Brain microvascular endothelial cell (primary cell): ENCODE data around the gene HHAT.
A peak's percentile ranks its signal among the peaks of the same experiment; 100 is the strongest.

Experiments
- DNase-seq: peaks from one replicate; pipeline ENCODE4 v3.0.0-alpha.2; 2020
- H3K27ac ChIP-seq: fragments of 250-450 bp; sonication (Bioruptor Pico); 2 replicates; pipeline ENCODE4 v1.5.1; 2020; ENCODE audit warnings: mild to moderate bottlenecking, moderate library complexity
- H3K27me3 ChIP-seq: fragments of 250-450 bp; sonication (Bioruptor Pico); replicated peaks from 2 replicates; pipeline ENCODE4 v1.5.1; 2020; ENCODE audit warnings: mild to moderate bottlenecking
- H3K36me3 ChIP-seq: fragments of 250-450 bp; sonication (Bioruptor Pico); replicated peaks from 2 replicates; pipeline ENCODE4 v1.5.1; 2020; ENCODE audit warnings: mild to moderate bottlenecking
- H3K4me3 ChIP-seq: 2 replicates; pipeline ENCODE4 v1.5.1; 2011; ENCODE audit warnings: low read depth, mild to moderate bottlenecking, control low read depth, low read length, moderate library complexity
- in situ Hi-C: cut with HindIII; loops from 2 replicates; pipeline ENCODE4 v1.10.0; 2017; ENCODE audit warnings: low sequenced_read_pairs, low pct_ligation_motif_present
- TF ChIP-seq, protein P1 (sequence below): IDR thresholded peaks from 2 replicates; pipeline ENCODE4 v1.5.1; 2011; ENCODE audit warnings: low read depth, mild to moderate bottlenecking, moderate library complexity, low read length, control low read depth, inconsistent platforms; ENCODE audit errors: missing control alignments

HHAT gene

DNA sequence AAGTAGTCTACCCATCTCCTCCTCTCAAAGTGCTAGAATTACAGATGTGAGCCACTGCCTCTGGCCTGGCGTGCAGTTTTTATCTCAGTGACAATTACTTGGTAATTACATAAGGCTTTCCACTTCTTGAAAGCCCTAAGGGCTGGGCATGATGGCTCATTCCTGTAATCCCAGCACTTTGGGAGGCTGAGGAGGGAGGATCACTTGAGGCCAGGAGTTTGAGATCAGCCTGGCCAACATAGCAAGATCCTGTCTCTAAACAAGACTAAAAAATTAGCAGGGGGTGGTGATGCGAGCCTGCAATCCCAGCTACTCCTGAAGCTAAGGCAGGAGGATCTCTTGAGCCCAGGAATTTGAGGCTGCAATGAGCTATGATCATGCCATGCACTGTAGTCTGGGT lies 7.7 kb downstream of the HHAT start:
- no peak overlapping the region for H3K4me3 ChIP-seq
- H3K27ac ChIP-seq: no peak overlapping the region
- in situ Hi-C loops: no loop called here
- H3K36me3 ChIP-seq: no peaks in the 10 kb centered on the region
- TF ChIP-seq, protein P1, sequence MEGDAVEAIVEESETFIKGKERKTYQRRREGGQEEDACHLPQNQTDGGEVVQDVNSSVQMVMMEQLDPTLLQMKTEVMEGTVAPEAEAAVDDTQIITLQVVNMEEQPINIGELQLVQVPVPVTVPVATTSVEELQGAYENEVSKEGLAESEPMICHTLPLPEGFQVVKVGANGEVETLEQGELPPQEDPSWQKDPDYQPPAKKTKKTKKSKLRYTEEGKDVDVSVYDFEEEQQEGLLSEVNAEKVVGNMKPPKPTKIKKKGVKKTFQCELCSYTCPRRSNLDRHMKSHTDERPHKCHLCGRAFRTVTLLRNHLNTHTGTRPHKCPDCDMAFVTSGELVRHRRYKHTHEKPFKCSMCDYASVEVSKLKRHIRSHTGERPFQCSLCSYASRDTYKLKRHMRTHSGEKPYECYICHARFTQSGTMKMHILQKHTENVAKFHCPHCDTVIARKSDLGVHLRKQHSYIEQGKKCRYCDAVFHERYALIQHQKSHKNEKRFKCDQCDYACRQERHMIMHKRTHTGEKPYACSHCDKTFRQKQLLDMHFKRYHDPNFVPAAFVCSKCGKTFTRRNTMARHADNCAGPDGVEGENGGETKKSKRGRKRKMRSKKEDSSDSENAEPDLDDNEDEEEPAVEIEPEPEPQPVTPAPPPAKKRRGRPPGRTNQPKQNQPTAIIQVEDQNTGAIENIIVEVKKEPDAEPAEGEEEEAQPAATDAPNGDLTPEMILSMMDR: no peak
- peaks cover 8% of the 10 kb centered on the region for H3K27me3 ChIP-seq
- DNase-seq: no peak

DNA sequence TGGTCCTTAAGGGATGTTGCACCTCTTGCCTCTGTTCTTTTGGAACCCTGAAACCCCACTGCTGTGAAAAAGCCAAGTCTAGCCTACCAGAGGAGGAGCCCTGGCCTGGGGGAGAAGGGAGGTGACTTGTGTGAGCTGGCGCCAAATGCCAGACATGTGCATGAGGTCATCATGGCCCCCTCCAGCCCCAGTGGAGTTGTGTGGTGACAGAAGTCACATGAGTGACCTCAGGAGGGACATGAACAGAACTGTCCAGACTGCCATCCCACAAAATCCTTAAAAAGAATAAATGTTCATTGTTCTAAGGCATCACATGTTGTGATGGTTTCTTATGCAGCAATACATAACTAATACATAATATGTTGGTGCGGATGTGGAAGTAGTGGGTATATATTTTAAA lies 10.8 kb downstream of the HHAT start:
- TF ChIP-seq, protein P1: no peak
- in situ Hi-C loops: no loop called here

DNA sequence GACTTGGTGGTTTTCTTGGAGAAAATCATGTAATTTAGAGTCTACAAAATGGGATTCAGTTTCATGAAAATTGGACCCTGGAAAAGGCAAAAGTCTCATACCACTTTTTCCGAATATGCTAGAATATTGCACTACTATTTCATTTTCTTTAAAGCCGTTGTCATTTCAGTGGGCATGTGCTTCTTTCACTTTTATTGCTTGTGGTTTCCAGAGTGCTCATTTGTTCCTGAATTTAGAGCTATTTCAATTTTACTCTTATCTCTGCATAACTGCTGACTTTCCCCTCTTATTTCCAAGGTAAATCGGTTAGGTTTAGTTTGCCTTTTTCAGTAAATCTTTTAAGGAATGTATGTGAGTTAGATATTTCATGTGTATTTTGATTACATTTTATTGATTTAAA lies 11.6 kb downstream of the HHAT start:
- DNase-seq: no peak
- H3K27ac ChIP-seq: no peak overlapping the region
- TF ChIP-seq, protein P1: no peak

More for the DNA sequence above, 10.8 kb downstream of the HHAT start:
- no peak for DNase-seq
- no peak overlapping the region for H3K4me3 ChIP-seq
- no peak overlapping the region for H3K27ac ChIP-seq
- peaks cover 3% of the 10 kb centered on the region for H3K27me3 ChIP-seq
- H3K36me3 ChIP-seq: no peaks in the 10 kb centered on the region

DNA sequence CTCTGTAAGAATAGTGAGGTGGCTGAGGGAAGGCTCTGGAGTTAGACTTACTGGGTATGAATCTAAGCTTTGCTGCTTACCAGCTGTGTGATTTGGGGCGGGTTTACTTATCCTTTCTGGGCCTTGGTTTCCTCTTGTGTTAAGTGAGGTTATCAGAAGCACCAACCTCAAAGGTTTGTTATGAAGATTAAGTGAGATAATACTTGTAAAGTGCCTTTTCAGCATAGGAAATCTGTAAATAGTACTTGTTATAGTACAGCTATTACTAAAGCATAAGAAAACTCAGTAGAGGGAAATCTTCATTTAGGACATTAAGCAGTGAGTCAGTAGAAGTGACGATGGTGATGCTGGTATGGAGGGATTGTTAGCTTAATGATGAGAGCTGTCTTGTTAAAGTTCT lies 12.1 kb downstream of the HHAT start:
- in situ Hi-C loops: no loop called here
- Histone ChIP-seq H3K36me3 (no peaks in the 10 kb centered on the region), H3K27ac (no peak overlapping the region), H3K27me3 (peaks cover 3% of the 10 kb centered on the region), H3K4me3 (no peak overlapping the region)
- DNase-seq: no peak
- TF ChIP-seq, protein P1: no peak

More for the DNA sequence above, 11.6 kb downstream of the HHAT start:
- Histone ChIP-seq H3K36me3 (no peaks in the 10 kb centered on the region), H3K4me3 (no peak overlapping the region), H3K27me3 (peaks cover 3% of the 10 kb centered on the region)
- in situ Hi-C loops: no loop called here

DNA sequence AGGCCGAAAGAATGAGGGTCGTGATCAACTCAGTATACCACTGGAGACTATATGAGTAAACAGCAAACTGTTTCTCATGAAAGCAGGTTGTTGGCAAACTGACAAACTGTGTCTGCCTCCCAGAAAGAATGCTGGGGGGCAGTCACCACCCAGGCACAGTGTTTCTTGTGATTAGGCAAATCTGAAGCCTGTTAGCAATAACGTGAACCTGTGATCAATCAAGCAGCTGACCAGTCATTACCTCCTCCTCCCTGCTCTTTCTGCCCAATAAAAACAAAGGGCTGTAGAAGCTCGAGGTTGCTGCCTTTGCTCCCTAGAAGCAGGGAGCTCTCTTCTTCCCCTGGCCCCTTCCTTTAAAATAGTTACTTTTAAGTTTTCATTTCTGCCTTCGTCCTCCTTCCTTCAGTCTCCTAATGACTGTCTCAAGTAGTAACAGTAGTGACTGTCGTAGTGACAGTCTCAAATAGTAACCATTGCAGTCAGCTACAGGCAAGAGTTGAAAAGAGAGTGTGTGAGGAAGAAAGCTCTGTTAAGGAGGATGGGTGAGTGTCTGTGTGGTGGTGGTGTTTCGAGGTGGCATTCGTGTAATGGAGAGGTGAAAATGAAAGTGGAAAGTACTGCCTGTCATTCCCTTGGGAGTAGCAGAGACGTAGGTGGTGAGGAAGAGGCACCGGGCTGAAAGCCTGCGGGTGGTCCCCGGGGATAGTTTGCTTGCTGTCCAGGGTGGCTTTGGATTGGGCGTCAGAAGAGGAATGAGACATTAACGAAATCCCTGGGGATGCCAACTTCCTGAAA lies 14.5 kb downstream of the HHAT start:
- Histone ChIP-seq H3K4me3 (peak overlapping the region; percentile 17), H3K27ac (no peak overlapping the region), H3K36me3 (no peaks in the 10 kb centered on the region), H3K27me3 (no peaks in the 10 kb centered on the region)
- no peak for DNase-seq
- TF ChIP-seq, protein P1: no peak
- in situ Hi-C loops: no loop called here

GRCh38 chr1:210344706-210345105 lies 16.0 kb downstream of the HHAT start:
- in situ Hi-C loops: no loop called here
- no peak for DNase-seq
- Histone ChIP-seq H3K4me3 (no peak overlapping the region), H3K36me3 (no peaks in the 10 kb centered on the region), H3K27ac (no peak overlapping the region), H3K27me3 (no peaks in the 10 kb centered on the region)
- TF ChIP-seq, protein P1: no peak
